Testis (tissue), 3 donors: ENCODE data around the gene DOC2A. TPM values are rescaled to one million over a fixed set of nuclear protein-coding genes. Genes with fewer than 3 reads are reported as not detected.
A peak's percentile ranks its signal among the peaks of the same experiment; 100 is the strongest.

ENCODE experiments used
- DNase-seq: peaks from one replicate; pipeline ENCODE4 v3.0.0-alpha.2; 2019
- H3K27ac ChIP-seq, 2 donors: fragments of 200-600 bp; sonication (generic); one replicate each; pipeline ENCODE4 v1.5.1; 2019
- H3K27me3 ChIP-seq: fragments of 200-600 bp; sonication (generic); one replicate; pipeline ENCODE4 v1.5.1; 2019
- H3K36me3 ChIP-seq: fragments of 200-600 bp; sonication (generic); one replicate; pipeline ENCODE4 v1.5.1; 2017; ENCODE audit warnings: low read depth; ENCODE audit errors: missing control alignments
- H3K4me1 ChIP-seq: fragments of 200-600 bp; sonication (generic); one replicate; pipeline ENCODE4 v1.5.1; 2019
- H3K4me3 ChIP-seq, 2 donors: fragments of 200-600 bp; sonication (generic); one replicate each; pipeline ENCODE4 v1.5.1; 2017 to 2019
- H3K9me3 ChIP-seq: fragments of 200-600 bp; sonication (generic); one replicate; pipeline ENCODE4 v1.5.1; 2017
- POLR2A ChIP-seq: fragments of 450-650 bp; IDR thresholded peaks from one replicate; pipeline ENCODE4 v1.6.1; 2017; ENCODE audit warnings: antibody characterized with exemption, mild to moderate bottlenecking, moderate library complexity
- WGBS, 2 donors: methylation state at CpG; one replicate each; pipeline ENCODE4 v1.1.5; 2018; 5-methylcytosine and 5-hydroxymethylcytosine counted together
- intact Hi-C: fragments of 100-400 bp; cut with DNase I; formaldehyde crosslinking; loops from one replicate; pipeline ENCODE4 v1.15.1; 2023; ENCODE audit warnings: low total_unique reads
- polyA plus RNA-seq: library from polyadenylated mRNA; stranded (reverse); fragments of 350-450 nt; fragmentation: Illumina TruSeq; extraction: RNeasy Lipid Tissue Mini Kit (QIAGEN cat#74804); gene quantifications from one replicate; pipeline ENCODE4 v1.2.3, GENCODE V29; 2014; ENCODE audit warnings: low read depth, low replicate concordance; ENCODE audit not compliant: insufficient read depth
- total RNA-seq, 2 donors: library from RNA; depleted of rRNA; stranded (reverse); fragments of >200 nt; gene quantifications; one replicate each; pipeline ENCODE4 v1.2.3, GENCODE V29; 2016
- TF ChIP-seq, protein P1 (sequence below), 3 experiments: fragments of 450-650 bp in 2 of 3; fragments of 200-600 bp in 1 of 3; sonication (generic) in 1 of 3; IDR thresholded peaks; one replicate each; pipeline ENCODE4 v1.5.1; 2016 to 2019; ENCODE audit warnings: antibody characterized with exemption in 3 of 3, mild to moderate bottlenecking in 2 of 3, moderate library complexity in 1 of 3

DOC2A gene
- total and polyA plus RNA-seq, 3 donors from 2014 or later, result 28.3 to 75.1 (median 45.3) TPM

DNA sequence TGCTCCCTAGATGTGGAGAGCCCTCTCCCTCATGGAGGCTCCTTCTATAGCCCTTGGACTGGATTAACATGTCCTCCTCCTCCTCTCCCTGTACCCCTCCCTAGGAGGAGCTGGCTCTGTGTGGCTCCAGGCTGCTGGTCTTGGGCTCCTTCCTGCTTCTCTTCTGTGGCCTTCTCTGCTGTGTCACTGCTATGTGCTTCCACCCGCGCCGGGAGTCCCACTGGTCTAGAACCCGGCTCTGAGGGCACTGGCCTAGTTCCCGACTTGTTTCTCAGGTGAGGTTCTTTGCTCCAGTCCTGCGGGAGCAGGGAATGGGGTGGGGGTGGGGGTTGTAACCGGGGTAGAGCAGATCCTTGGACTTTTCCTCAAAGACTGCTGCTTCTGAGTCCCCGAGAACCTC, 39.5 kb downstream of the DOC2A start:
- DNase-seq, result no peak
- H3K27ac ChIP-seq, result no peak overlapping the region
- WGBS, 2 donors, result 86% methylated on average over 8 of the region's 8 CpGs
- H3K4me3 ChIP-seq, result no peak overlapping the region
- H3K9me3 ChIP-seq, result no peaks in the 10 kb centered on the region
- H3K36me3 ChIP-seq, result no peaks in the 10 kb centered on the region
- no peak for TF ChIP-seq POLR2A
- TF ChIP-seq, protein P1, sequence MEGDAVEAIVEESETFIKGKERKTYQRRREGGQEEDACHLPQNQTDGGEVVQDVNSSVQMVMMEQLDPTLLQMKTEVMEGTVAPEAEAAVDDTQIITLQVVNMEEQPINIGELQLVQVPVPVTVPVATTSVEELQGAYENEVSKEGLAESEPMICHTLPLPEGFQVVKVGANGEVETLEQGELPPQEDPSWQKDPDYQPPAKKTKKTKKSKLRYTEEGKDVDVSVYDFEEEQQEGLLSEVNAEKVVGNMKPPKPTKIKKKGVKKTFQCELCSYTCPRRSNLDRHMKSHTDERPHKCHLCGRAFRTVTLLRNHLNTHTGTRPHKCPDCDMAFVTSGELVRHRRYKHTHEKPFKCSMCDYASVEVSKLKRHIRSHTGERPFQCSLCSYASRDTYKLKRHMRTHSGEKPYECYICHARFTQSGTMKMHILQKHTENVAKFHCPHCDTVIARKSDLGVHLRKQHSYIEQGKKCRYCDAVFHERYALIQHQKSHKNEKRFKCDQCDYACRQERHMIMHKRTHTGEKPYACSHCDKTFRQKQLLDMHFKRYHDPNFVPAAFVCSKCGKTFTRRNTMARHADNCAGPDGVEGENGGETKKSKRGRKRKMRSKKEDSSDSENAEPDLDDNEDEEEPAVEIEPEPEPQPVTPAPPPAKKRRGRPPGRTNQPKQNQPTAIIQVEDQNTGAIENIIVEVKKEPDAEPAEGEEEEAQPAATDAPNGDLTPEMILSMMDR (IDR thresholded peaks at IDR 0.05), result no peak
- intact Hi-C loops, result no loop called here
- peaks cover 17% of the 10 kb centered on the region for H3K4me1 ChIP-seq
- H3K27me3 ChIP-seq, result no peaks in the 10 kb centered on the region

DNA sequence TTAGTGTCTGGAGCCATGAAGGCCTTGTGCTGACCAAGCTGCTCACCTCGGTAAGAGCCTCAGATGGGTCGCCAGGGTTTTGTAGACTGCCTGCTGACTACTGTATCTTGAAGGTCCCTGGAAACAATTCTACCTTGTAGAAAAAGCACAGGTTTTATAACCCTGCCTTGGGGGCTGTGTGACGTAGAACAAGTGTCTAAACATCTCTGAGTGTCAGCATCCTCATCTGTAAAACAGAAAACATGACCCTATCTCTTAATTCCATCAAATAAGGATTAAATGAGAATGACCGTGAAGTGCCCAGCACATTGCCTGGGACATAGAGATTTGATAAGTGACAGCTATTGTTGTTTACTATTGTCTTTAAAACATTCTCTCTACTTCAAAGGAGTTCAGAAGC, 42.6 kb downstream of the DOC2A start:
- Histone ChIP-seq H3K4me1 (peaks cover 9% of the 10 kb centered on the region), H3K27ac (no peak overlapping the region), H3K9me3 (no peaks in the 10 kb centered on the region), H3K27me3 (no peaks in the 10 kb centered on the region), H3K36me3 (no peaks in the 10 kb centered on the region), H3K4me3 (no peak overlapping the region)
- WGBS, 2 donors, result 93 to 98% methylated on average over 3 to 4 of the region's 4 CpGs
- DNase-seq, result no peak
- no peak for TF ChIP-seq POLR2A
- TF ChIP-seq, protein P1 (IDR thresholded peaks at IDR 0.05), result no peak
- intact Hi-C loops, result no loop called here

DNA sequence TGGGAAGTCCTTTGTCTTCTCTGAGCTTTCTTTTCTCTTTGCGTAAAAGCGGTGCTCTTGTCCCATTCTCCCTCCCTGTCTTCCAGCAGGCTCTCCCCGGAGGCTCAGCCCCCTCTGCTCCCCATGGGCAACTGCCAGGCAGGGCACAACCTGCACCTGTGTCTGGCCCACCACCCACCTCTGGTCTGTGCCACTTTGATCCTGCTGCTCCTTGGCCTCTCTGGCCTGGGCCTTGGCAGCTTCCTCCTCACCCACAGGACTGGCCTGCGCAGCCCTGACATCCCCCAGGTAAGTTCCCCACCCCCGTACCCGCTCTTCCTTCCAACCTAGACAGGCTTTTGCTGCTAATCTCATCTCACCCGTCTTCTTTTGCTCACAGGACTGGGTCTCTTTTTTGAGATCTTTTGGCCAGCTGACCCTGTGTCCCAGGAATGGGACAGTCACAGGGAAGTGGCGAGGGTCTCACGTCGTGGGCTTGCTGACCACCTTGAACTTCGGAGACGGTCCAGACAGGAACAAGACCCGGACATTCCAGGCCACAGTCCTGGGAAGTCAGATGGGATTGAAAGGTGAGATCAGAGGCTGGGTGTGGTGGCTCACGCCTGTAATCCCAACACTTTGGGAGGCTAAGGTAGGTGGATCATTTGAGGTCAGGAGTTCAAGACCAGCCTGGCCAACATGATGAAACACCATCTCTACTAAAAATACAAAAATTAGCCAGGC, 47.6 kb downstream of the DOC2A start:
- Histone ChIP-seq H3K4me1 (peaks cover 17% of the 10 kb centered on the region), H3K27me3 (no peaks in the 10 kb centered on the region), H3K36me3 (no peaks in the 10 kb centered on the region), H3K4me3 (peak overlapping the region in 1 of 2 donors; percentile 81), H3K27ac (peak overlapping the region; percentile 89 to 96), H3K9me3 (no peaks in the 10 kb centered on the region)
- TF ChIP-seq, protein P1 (IDR thresholded peaks at IDR 0.05), result no peak
- TF ChIP-seq POLR2A, result no peak
- no peak for DNase-seq
- intact Hi-C loops, result no loop called here
- WGBS, 2 donors, result 64 to 68% methylated on average over 14 of the region's 14 CpGs

DNA sequence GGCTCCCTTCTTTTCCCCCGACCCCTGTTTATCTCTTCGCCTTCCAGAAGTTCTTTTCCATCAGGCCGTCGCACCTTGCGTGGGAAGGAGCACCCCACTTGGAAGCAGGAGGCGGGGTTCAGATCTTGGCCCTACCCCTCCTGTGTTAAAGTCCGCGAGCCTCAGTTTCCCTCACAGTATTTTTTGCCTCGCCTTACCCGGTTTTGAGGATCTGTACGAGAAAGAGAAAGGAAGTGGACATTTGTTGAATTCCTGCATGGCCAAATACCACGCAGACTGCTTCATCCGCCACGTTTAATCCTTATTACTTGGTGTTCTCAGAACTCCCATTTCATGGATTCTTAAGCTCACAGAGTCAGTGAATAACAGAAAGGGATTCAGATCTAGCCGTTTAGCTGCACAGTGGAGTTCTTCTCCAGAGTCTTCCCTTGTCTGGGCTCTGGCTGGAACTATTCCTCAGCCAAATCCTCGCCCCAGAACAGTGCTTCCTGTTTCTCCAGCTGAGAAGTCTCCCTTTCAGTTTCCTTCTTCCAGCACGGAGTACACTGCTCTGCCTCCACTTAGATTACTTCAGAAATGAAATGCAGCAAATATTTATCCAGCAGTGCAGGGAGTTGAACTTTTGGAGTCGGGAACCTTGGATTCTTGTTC, 48.4 kb downstream of the DOC2A start:
- H3K27me3 ChIP-seq, result no peaks in the 10 kb centered on the region
- peak overlapping the region; percentile 89 to 96 for H3K27ac ChIP-seq
- DNase-seq, result peak; percentile 29
- H3K36me3 ChIP-seq, result no peaks in the 10 kb centered on the region
- H3K4me1 ChIP-seq, result peaks cover 17% of the 10 kb centered on the region
- TF ChIP-seq, protein P1 (IDR thresholded peaks at IDR 0.05), result no peak
- no peak for TF ChIP-seq POLR2A
- WGBS, 2 donors, result 1% methylated on average over 18 of the region's 18 CpGs
- intact Hi-C loops, result no loop called here
- H3K9me3 ChIP-seq, result no peaks in the 10 kb centered on the region
- H3K4me3 ChIP-seq, result peak overlapping the region; percentile 81 to 89
